Measurements from ENCODE around the gene IER2.

The IER2 gene

DNA sequence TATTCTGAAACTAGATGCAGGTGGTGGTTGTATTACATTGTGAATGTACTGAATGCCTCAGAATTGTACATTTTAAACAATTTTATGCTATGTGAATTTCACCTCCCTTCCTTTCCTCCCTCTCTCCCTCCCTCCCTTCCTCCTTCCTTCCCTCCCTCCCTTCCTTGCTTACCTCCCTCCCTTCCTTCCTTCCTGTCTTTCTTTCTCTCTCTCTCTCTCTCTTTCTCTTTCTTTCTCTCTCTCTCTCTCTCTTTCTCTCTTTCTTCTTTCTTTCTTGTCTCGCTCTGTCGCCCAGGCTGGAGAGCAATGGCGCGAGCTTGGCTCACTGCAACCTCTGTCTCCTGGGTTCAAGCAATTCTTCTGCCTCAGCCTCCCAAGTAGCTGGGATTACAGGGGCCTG lies 37.2 kb downstream of the IER2 start:
- Histone ChIP-seq H3F3A (ENCODE audit: insufficient read depth) (no peaks in the 10 kb centered on the region), H3K27me3 (ENCODE audit: low read length) (no peaks in the 10 kb centered on the region), H3K79me2 (ENCODE audit: insufficient read depth, low read length) (no peaks in the 10 kb centered on the region), H3K9ac (ENCODE audit: low read length) (no peak overlapping the region), H3K36me3 (ENCODE audit: low read length) (no peaks in the 10 kb centered on the region), H3K27ac (ENCODE audit: low read depth, low read length) (no peak overlapping the region), H4K20me1 (ENCODE audit: low read depth, low read length) (no peaks in the 10 kb centered on the region), H3K9me3 (ENCODE audit: insufficient read depth, low read length) (no peaks in the 10 kb centered on the region), H2AFZ (ENCODE audit: low read depth, low read length, severe bottlenecking) (no peak overlapping the region), H3K4me2 (ENCODE audit: low read depth, low read length, poor library complexity, severe bottlenecking) (no peak overlapping the region), H3K9me2 (replicated peaks; ENCODE audit: insufficient read depth, low read length) (no peaks in the 10 kb centered on the region), H3K4me3 (ENCODE audit: insufficient read depth, low read length, poor library complexity, severe bottlenecking) (no peak overlapping the region)
- TF ChIP-seq, protein P1, sequence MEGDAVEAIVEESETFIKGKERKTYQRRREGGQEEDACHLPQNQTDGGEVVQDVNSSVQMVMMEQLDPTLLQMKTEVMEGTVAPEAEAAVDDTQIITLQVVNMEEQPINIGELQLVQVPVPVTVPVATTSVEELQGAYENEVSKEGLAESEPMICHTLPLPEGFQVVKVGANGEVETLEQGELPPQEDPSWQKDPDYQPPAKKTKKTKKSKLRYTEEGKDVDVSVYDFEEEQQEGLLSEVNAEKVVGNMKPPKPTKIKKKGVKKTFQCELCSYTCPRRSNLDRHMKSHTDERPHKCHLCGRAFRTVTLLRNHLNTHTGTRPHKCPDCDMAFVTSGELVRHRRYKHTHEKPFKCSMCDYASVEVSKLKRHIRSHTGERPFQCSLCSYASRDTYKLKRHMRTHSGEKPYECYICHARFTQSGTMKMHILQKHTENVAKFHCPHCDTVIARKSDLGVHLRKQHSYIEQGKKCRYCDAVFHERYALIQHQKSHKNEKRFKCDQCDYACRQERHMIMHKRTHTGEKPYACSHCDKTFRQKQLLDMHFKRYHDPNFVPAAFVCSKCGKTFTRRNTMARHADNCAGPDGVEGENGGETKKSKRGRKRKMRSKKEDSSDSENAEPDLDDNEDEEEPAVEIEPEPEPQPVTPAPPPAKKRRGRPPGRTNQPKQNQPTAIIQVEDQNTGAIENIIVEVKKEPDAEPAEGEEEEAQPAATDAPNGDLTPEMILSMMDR (IDR thresholded peaks at IDR 0.05; ENCODE audit: insufficient read depth, low read length, poor library complexity, severe bottlenecking): no peak
- no peak for TF ChIP-seq EZH2phosphoT487 (conservative IDR thresholded peaks at IDR 0.05; ENCODE audit: low read length)

DNA sequence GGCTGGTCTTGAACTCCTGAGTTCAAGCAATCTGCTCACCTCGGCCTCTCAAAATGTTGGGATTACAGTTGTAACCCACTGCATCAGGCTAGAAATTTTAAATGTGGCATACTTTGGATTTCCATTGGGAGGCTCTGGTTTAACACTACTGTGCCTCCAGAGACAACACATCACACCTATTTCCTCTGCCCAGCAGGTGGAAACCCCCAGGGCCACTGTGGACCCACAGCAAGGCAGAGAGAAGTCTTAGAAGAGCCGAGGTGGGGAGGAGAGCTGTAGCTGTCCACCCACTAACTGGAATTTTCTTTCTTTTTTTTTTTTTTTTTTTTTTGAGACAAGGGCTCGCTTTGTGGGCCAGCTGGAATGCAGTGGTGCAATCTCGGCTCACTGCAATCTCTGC lies 39.4 kb downstream of the IER2 start:
- no peak overlapping the region for H2AFZ ChIP-seq (ENCODE audit: low read depth, low read length, severe bottlenecking)
- H3F3A ChIP-seq (ENCODE audit: insufficient read depth): no peaks in the 10 kb centered on the region
- no peak overlapping the region for H3K9ac ChIP-seq (ENCODE audit: low read length)
- TF ChIP-seq, protein P1 (IDR thresholded peaks at IDR 0.05; ENCODE audit: insufficient read depth, low read length, poor library complexity, severe bottlenecking): no peak
- TF ChIP-seq EZH2phosphoT487 (conservative IDR thresholded peaks at IDR 0.05; ENCODE audit: low read length): no peak
- H3K27ac ChIP-seq (ENCODE audit: low read depth, low read length): no peak overlapping the region
- no peaks in the 10 kb centered on the region for H3K9me3 ChIP-seq (ENCODE audit: insufficient read depth, low read length)
- H3K36me3 ChIP-seq (ENCODE audit: low read length): no peaks in the 10 kb centered on the region
- H3K27me3 ChIP-seq (ENCODE audit: low read length): no peaks in the 10 kb centered on the region
- no peak overlapping the region for H3K4me3 ChIP-seq (ENCODE audit: insufficient read depth, low read length, poor library complexity, severe bottlenecking)
- H3K79me2 ChIP-seq (ENCODE audit: insufficient read depth, low read length): no peaks in the 10 kb centered on the region
- H4K20me1 ChIP-seq (ENCODE audit: low read depth, low read length): no peaks in the 10 kb centered on the region
- no peaks in the 10 kb centered on the region for H3K9me2 ChIP-seq (replicated peaks; ENCODE audit: insufficient read depth, low read length)
- H3K4me2 ChIP-seq (ENCODE audit: low read depth, low read length, poor library complexity, severe bottlenecking): no peak overlapping the region

DNA sequence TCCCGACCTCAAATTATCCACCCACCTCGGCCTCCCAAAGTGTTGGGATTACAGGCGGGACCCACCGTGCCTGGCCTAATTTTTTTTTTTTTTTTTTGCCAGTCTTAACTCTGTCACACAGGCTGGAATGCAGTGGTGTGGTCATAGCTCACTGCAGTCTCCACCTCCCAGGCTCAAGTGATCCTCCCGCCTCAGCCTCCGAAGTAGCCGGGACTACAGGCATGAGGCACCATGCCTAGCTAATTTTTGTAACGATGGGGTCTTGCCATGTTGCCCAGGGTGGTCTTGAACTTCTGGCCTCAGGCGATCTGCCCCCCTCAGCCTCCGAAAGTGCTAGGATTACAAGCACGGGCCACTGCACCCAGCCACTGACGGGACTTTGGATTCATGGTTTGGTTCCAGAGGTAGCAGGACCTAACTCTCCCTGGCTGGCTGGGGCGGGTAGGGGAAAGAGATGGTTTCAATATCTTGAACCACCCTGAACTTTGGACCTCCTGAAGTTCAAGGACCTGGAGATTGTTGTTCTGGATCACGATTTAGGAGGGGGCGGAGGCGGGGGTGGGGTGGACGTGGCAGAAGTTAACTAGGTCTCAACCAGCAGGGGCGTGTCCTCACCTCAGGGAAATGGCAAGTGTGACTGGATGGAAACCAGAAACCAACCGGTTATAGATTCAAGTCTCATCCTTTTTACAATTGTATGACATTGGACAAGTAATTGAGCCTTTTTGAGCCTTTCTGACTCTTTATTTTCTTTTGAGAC lies 40.8 kb downstream of the IER2 start:
- Histone ChIP-seq H3K36me3 (ENCODE audit: low read length) (no peaks in the 10 kb centered on the region), H3K4me3 (ENCODE audit: insufficient read depth, low read length, poor library complexity, severe bottlenecking) (no peak overlapping the region), H3K27me3 (ENCODE audit: low read length) (no peaks in the 10 kb centered on the region), H3K9me2 (replicated peaks; ENCODE audit: insufficient read depth, low read length) (no peaks in the 10 kb centered on the region), H3K79me2 (ENCODE audit: insufficient read depth, low read length) (no peaks in the 10 kb centered on the region), H3F3A (ENCODE audit: insufficient read depth) (no peaks in the 10 kb centered on the region), H3K27ac (ENCODE audit: low read depth, low read length) (no peak overlapping the region), H3K4me2 (ENCODE audit: low read depth, low read length, poor library complexity, severe bottlenecking) (no peak overlapping the region), H3K9me3 (ENCODE audit: insufficient read depth, low read length) (no peaks in the 10 kb centered on the region), H4K20me1 (ENCODE audit: low read depth, low read length) (no peaks in the 10 kb centered on the region), H2AFZ (ENCODE audit: low read depth, low read length, severe bottlenecking) (no peak overlapping the region), H3K9ac (ENCODE audit: low read length) (no peak overlapping the region)
- no peak for TF ChIP-seq EZH2phosphoT487 (conservative IDR thresholded peaks at IDR 0.05; ENCODE audit: low read length)
- TF ChIP-seq, protein P1 (IDR thresholded peaks at IDR 0.05; ENCODE audit: insufficient read depth, low read length, poor library complexity, severe bottlenecking): no peak
